ENCODE results near the gene KIF4A. TPM values are rescaled to one million over a fixed set of nuclear protein-coding genes. Genes with fewer than 3 reads are reported as not detected.
"Not testable (repeated sequence)": the region's sequence is repeated elsewhere in the genome, so short reads cannot be mapped to it uniquely, and the experiment has no call there.

The KIF4A gene
- 1 to 10 TPM in 2 of 4 donors, under 1 TPM in 2; 0.54 to 8.3 (median 4.0) TPM for polyA plus RNA-seq
- long read RNA-seq, donor 1, full-length matches to known transcripts = 1 of 1 reads
- long read RNA-seq, donor 1, partial matches to known transcripts = 0 of 1 reads
- long read RNA-seq, donor 1, other reads (novel, unspliced or antisense) = 0 of 1 reads
- long read RNA-seq, donor 2 = 0 reads
- long read RNA-seq, donor 3 = 0 reads
- long read RNA-seq, donor 4 = 0 reads
- long read RNA-seq, donor 5 = 0 reads
- long read RNA-seq, donor 6 = 0 reads
- long read RNA-seq, donor 7 = 0 reads
- long read RNA-seq, donor 8 = 0 reads
- long read RNA-seq, donor 9 = 0 reads
- long read RNA-seq, donor 10, full-length matches to known transcripts = 1 of 1 reads
- long read RNA-seq, donor 10, partial matches to known transcripts = 0 of 1 reads
- long read RNA-seq, donor 10, other reads (novel, unspliced or antisense) = 0 of 1 reads

- 0 to 39% (median 16%) methylated on average over 53 to 62 of the region's 62 CpGs for WGBS, 3 donors
- H3K36me3 ChIP-seq (ENCODE audit: control insufficient read depth in 3 of 3, insufficient read depth in 2 of 3, low read depth in 1 of 3, low read length in 3 of 3) = peaks cover 0 to 7% (median 0%) of the 10 kb centered on the region in 3 donors
- H3K4me1 ChIP-seq (ENCODE audit: control insufficient read depth in 3 of 3, insufficient read depth in 2 of 3, low read depth in 1 of 3, low read length in 2 of 3) = no peaks in the 10 kb centered on the region
- H3K9me3 ChIP-seq (ENCODE audit: control insufficient read depth in 2 of 2, insufficient read depth in 1 of 2, low read depth in 1 of 2, low read length in 1 of 2) = no peaks in the 10 kb centered on the region
- DNase-seq = peak; percentile 86 to 88
- H3K27me3 ChIP-seq (ENCODE audit: control insufficient read depth in 3 of 3, insufficient read depth in 3 of 3, low read length in 3 of 3) = no peaks in the 10 kb centered on the region
- peak within 1 kb of the TSS; percentile 46 to 74 (median 64) for H3K4me3 ChIP-seq (ENCODE audit: low read depth in 1 of 3, low read length in 3 of 3)
- no peak for FAIRE-seq
- H3K27ac ChIP-seq (ENCODE audit: low read depth in 1 of 3, low read length in 2 of 3) = peak within 1 kb of the TSS; percentile 57 to 85 (median 65)
Observed at GRCh38 chrX:70289793-70290770, at the start of gene KIF4A, which contains the start of gene PDZD11. TSS of gene KIF4A (plus strand) at chrX:70290104. CDS start at chrX:70290459, 355 bp downstream. TSS of gene PDZD11 (minus strand) at chrX:70289927. CDS start at chrX:70289341, 586 bp downstream.

GRCh38 chrX:70240751-70241150 lies 49.2 kb upstream of the KIF4A start:
- Histone ChIP-seq H3K27ac (ENCODE audit: low read depth in 1 of 3, low read length in 2 of 3) (no peak overlapping the region), H3K4me3 (ENCODE audit: low read depth in 1 of 3, low read length in 3 of 3) (no peak overlapping the region), H3K9me3 (ENCODE audit: control insufficient read depth in 2 of 2, insufficient read depth in 1 of 2, low read depth in 1 of 2, low read length in 1 of 2) (no peaks in the 10 kb centered on the region), H3K36me3 (ENCODE audit: control insufficient read depth in 3 of 3, insufficient read depth in 2 of 3, low read depth in 1 of 3, low read length in 3 of 3) (no peaks in the 10 kb centered on the region), H3K4me1 (ENCODE audit: control insufficient read depth in 3 of 3, insufficient read depth in 2 of 3, low read depth in 1 of 3, low read length in 2 of 3) (no peaks in the 10 kb centered on the region), H3K27me3 (ENCODE audit: control insufficient read depth in 3 of 3, insufficient read depth in 3 of 3, low read length in 3 of 3) (no peaks in the 10 kb centered on the region)
- FAIRE-seq = no peak
- DNase-seq = no peak
- 95 to 100% (median 95%) methylated on average over 1 of the region's 1 CpG for WGBS, 3 donors

- Histone ChIP-seq H3K9me3 (ENCODE audit: control insufficient read depth in 2 of 2, insufficient read depth in 1 of 2, low read depth in 1 of 2, low read length in 1 of 2) (no peaks in the 10 kb centered on the region), H3K36me3 (ENCODE audit: control insufficient read depth in 3 of 3, insufficient read depth in 2 of 3, low read depth in 1 of 3, low read length in 3 of 3) (no peaks in the 10 kb centered on the region), H3K4me1 (ENCODE audit: control insufficient read depth in 3 of 3, insufficient read depth in 2 of 3, low read depth in 1 of 3, low read length in 2 of 3) (no peaks in the 10 kb centered on the region), H3K27ac (ENCODE audit: low read depth in 1 of 3, low read length in 2 of 3) (no peak overlapping the region), H3K27me3 (ENCODE audit: control insufficient read depth in 3 of 3, insufficient read depth in 3 of 3, low read length in 3 of 3) (no peaks in the 10 kb centered on the region), H3K4me3 (ENCODE audit: low read depth in 1 of 3, low read length in 3 of 3) (no peak overlapping the region)
- 73 to 90% (median 85%) methylated on average over 2 of the region's 2 CpGs for WGBS, 3 donors
- FAIRE-seq = no peak
- DNase-seq = no peak
Observed at GRCh38 chrX:70241501-70241900, 48.4 kb upstream of the KIF4A start.

- H3K4me1 ChIP-seq (ENCODE audit: control insufficient read depth in 3 of 3, insufficient read depth in 2 of 3, low read depth in 1 of 3, low read length in 2 of 3); H3K36me3 ChIP-seq (ENCODE audit: control insufficient read depth in 3 of 3, insufficient read depth in 2 of 3, low read depth in 1 of 3, low read length in 3 of 3); H3K4me3 ChIP-seq (ENCODE audit: low read depth in 1 of 3, low read length in 3 of 3); H3K27ac ChIP-seq (ENCODE audit: low read depth in 1 of 3, low read length in 2 of 3); DNase-seq; FAIRE-seq; H3K27me3 ChIP-seq (ENCODE audit: control insufficient read depth in 3 of 3, insufficient read depth in 3 of 3, low read length in 3 of 3); H3K9me3 ChIP-seq (ENCODE audit: control insufficient read depth in 2 of 2, insufficient read depth in 1 of 2, low read depth in 1 of 2, low read length in 1 of 2): not testable (repeated sequence)
- 66 to 84% (median 76%) methylated on average over 5 of the region's 5 CpGs for WGBS, 3 donors
Observed at GRCh38 chrX:70243601-70244000, 46.3 kb upstream of the KIF4A start.

GRCh38 chrX:70244881-70245280 lies 45.0 kb upstream of the KIF4A start:
- FAIRE-seq = no peak
- 58 to 73% (median 64%) methylated on average over 6 of the region's 6 CpGs for WGBS, 3 donors
- Histone ChIP-seq H3K27me3 (ENCODE audit: control insufficient read depth in 3 of 3, insufficient read depth in 3 of 3, low read length in 3 of 3) (no peaks in the 10 kb centered on the region), H3K36me3 (ENCODE audit: control insufficient read depth in 3 of 3, insufficient read depth in 2 of 3, low read depth in 1 of 3, low read length in 3 of 3) (no peaks in the 10 kb centered on the region), H3K4me1 (ENCODE audit: control insufficient read depth in 3 of 3, insufficient read depth in 2 of 3, low read depth in 1 of 3, low read length in 2 of 3) (no peaks in the 10 kb centered on the region), H3K27ac (ENCODE audit: low read depth in 1 of 3, low read length in 2 of 3) (no peak overlapping the region), H3K9me3 (ENCODE audit: control insufficient read depth in 2 of 2, insufficient read depth in 1 of 2, low read depth in 1 of 2, low read length in 1 of 2) (no peaks in the 10 kb centered on the region), H3K4me3 (ENCODE audit: low read depth in 1 of 3, low read length in 3 of 3) (no peak overlapping the region)
- DNase-seq = no peak

- no peak overlapping the region for H3K27ac ChIP-seq (ENCODE audit: low read depth in 1 of 3, low read length in 2 of 3)
- DNase-seq = no peak
- 86 to 89% (median 87%) methylated on average over 2 of the region's 2 CpGs for WGBS, 3 donors
- H3K27me3 ChIP-seq (ENCODE audit: control insufficient read depth in 3 of 3, insufficient read depth in 3 of 3, low read length in 3 of 3) = no peaks in the 10 kb centered on the region
- H3K36me3 ChIP-seq (ENCODE audit: control insufficient read depth in 3 of 3, insufficient read depth in 2 of 3, low read depth in 1 of 3, low read length in 3 of 3) = no peaks in the 10 kb centered on the region
- FAIRE-seq = no peak
- H3K4me1 ChIP-seq (ENCODE audit: control insufficient read depth in 3 of 3, insufficient read depth in 2 of 3, low read depth in 1 of 3, low read length in 2 of 3) = no peaks in the 10 kb centered on the region
- H3K9me3 ChIP-seq (ENCODE audit: control insufficient read depth in 2 of 2, insufficient read depth in 1 of 2, low read depth in 1 of 2, low read length in 1 of 2) = no peaks in the 10 kb centered on the region
- H3K4me3 ChIP-seq (ENCODE audit: low read depth in 1 of 3, low read length in 3 of 3) = no peak overlapping the region
Observed at GRCh38 chrX:70247252-70247651, 42.7 kb upstream of the KIF4A start.

GRCh38 chrX:70252491-70252890 lies 37.4 kb upstream of the KIF4A start:
- 57 to 77% (median 68%) methylated on average over 2 of the region's 2 CpGs for WGBS, 3 donors
- Histone ChIP-seq H3K27me3 (ENCODE audit: control insufficient read depth in 3 of 3, insufficient read depth in 3 of 3, low read length in 3 of 3) (no peaks in the 10 kb centered on the region), H3K4me3 (ENCODE audit: low read depth in 1 of 3, low read length in 3 of 3) (no peak overlapping the region), H3K4me1 (ENCODE audit: control insufficient read depth in 3 of 3, insufficient read depth in 2 of 3, low read depth in 1 of 3, low read length in 2 of 3) (peaks cover 0 to 16% (median 0%) of the 10 kb centered on the region in 3 donors), H3K27ac (ENCODE audit: low read depth in 1 of 3, low read length in 2 of 3) (no peak overlapping the region), H3K36me3 (ENCODE audit: control insufficient read depth in 3 of 3, insufficient read depth in 2 of 3, low read depth in 1 of 3, low read length in 3 of 3) (no peaks in the 10 kb centered on the region), H3K9me3 (ENCODE audit: control insufficient read depth in 2 of 2, insufficient read depth in 1 of 2, low read depth in 1 of 2, low read length in 1 of 2) (no peaks in the 10 kb centered on the region)
- FAIRE-seq (no peak), DNase-seq (no peak)

- Histone ChIP-seq H3K36me3 (ENCODE audit: control insufficient read depth in 3 of 3, insufficient read depth in 2 of 3, low read depth in 1 of 3, low read length in 3 of 3) (no peaks in the 10 kb centered on the region), H3K27ac (ENCODE audit: low read depth in 1 of 3, low read length in 2 of 3) (peak overlapping the region in 1 of 3 donors; percentile 81), H3K4me1 (ENCODE audit: control insufficient read depth in 3 of 3, insufficient read depth in 2 of 3, low read depth in 1 of 3, low read length in 2 of 3) (peaks cover 0 to 16% (median 0%) of the 10 kb centered on the region in 3 donors), H3K27me3 (ENCODE audit: control insufficient read depth in 3 of 3, insufficient read depth in 3 of 3, low read length in 3 of 3) (no peaks in the 10 kb centered on the region), H3K9me3 (ENCODE audit: control insufficient read depth in 2 of 2, insufficient read depth in 1 of 2, low read depth in 1 of 2, low read length in 1 of 2) (no peaks in the 10 kb centered on the region), H3K4me3 (ENCODE audit: low read depth in 1 of 3, low read length in 3 of 3) (no peak overlapping the region)
- FAIRE-seq (no peak), DNase-seq (peak in 1 of 2 donors; percentile 5)
- WGBS, 3 donors = 68 to 75% (median 74%) methylated on average over 3 of the region's 3 CpGs
Observed at GRCh38 chrX:70253377-70254062, 36.4 kb upstream of the KIF4A start.
